SK-N-SH (cell line): ENCODE data around the gene AGBL4. TPM values are rescaled to one million over a fixed set of nuclear protein-coding genes. Genes with fewer than 3 reads are reported as not detected.

Source experiments
- CTCF ChIA-PET: fragments of 300-600, 350-600 bp; formaldehyde crosslinking; extraction: SDS; loops from one replicate; lab custom pipeline; 2021; lab: Yijun Ruan, JAX
- POLR2A ChIA-PET: fragments of 350-600 bp; sonication (Branson Sonifier 250); formaldehyde crosslinking; extraction: SDS; loops from one replicate; lab custom pipeline; 2020; ENCODE audit warnings: antibody characterized with exemption, inconsistent platforms; lab: Yijun Ruan, JAX
- DNase-seq: peaks from one replicate; pipeline ENCODE4 v3.0.0; 2012
- H2AFZ ChIP-seq: fragments of 200-600 bp; sonication (generic); 2 replicates; pipeline ENCODE4 v1.8.1; 2016; ENCODE audit warnings: antibody characterized with exemption, mild to moderate bottlenecking, low read depth
- H3F3A ChIP-seq: fragments of 200-600 bp; sonication (generic); replicated peaks from 2 replicates; pipeline ENCODE3; 2016; ENCODE audit warnings: antibody characterized with exemption, mild to moderate bottlenecking; ENCODE audit not compliant: insufficient read depth
- H3K27ac ChIP-seq, 2 experiments: fragments of 200-500 bp in 1 of 2; fragments of 200-600 bp in 1 of 2; sonication (Bioruptor generic) in 1 of 2; sonication (generic), shearing (Covaris generic) in 1 of 2; 2 replicates each; pipeline versions ENCODE4 v1.5.1 to v1.6.1; 2014 to 2016; ENCODE audit warnings: low read depth in 2 of 2, inconsistent platforms in 1 of 2, low read length in 1 of 2, mild to moderate bottlenecking in 1 of 2, mixed read lengths in 1 of 2
- H3K27me3 ChIP-seq: fragments of 200-600 bp; sonication (generic), shearing (Covaris generic); 2 replicates; pipeline ENCODE4 v1.6.1; 2016; ENCODE audit warnings: mixed run types; ENCODE audit not compliant: insufficient read depth
- H3K36me3 ChIP-seq, 2 experiments: fragments of 200-500 bp in 1 of 2; fragments of 200-600 bp in 1 of 2; sonication (Bioruptor generic) in 1 of 2; sonication (generic) in 1 of 2; replicated peaks in 1 of 2; 2 replicates each; pipeline versions ENCODE3 to v1.5.1; 2014 to 2016; ENCODE audit warnings: low read length in 1 of 2, mild to moderate bottlenecking in 1 of 2; ENCODE audit not compliant: insufficient read depth in 2 of 2, control insufficient read depth in 1 of 2
- H3K4me1 ChIP-seq, 2 experiments: fragments of 200-500 bp in 1 of 2; fragments of 200-600 bp in 1 of 2; sonication (Bioruptor generic) in 1 of 2; sonication (generic), shearing (Covaris generic) in 1 of 2; 2 replicates each; pipeline versions ENCODE4 v1.5.1 to v1.6.1; 2014 to 2016; ENCODE audit warnings: low read depth in 1 of 2, low read length in 1 of 2, mixed run types in 1 of 2; ENCODE audit not compliant: insufficient read depth in 2 of 2, control insufficient read depth in 1 of 2
- H3K4me2 ChIP-seq: fragments of 200-600 bp; sonication (generic), shearing (Covaris generic); 2 replicates; pipeline ENCODE4 v1.6.1; 2017; ENCODE audit warnings: mixed run types
- H3K4me3 ChIP-seq, 2 experiments: fragments of 200-500 bp in 1 of 2; fragments of 200-600 bp in 1 of 2; sonication (Bioruptor generic) in 1 of 2; sonication (generic), shearing (Covaris generic) in 1 of 2; 2 replicates each; pipeline versions ENCODE4 v1.5.1 to v1.8.1; 2014 to 2016; ENCODE audit warnings: low read depth in 2 of 2, inconsistent platforms in 1 of 2, low read length in 1 of 2, mild to moderate bottlenecking in 1 of 2, mixed read lengths in 1 of 2, moderate library complexity in 1 of 2
- H3K79me2 ChIP-seq: fragments of 200-600 bp; sonication (generic); 2 replicates; pipeline ENCODE4 v1.8.1; 2017; ENCODE audit warnings: mild to moderate bottlenecking; ENCODE audit not compliant: insufficient read depth
- H3K9ac ChIP-seq: fragments of 200-600 bp; sonication (generic); 2 replicates; pipeline ENCODE4 v1.6.1; 2017; ENCODE audit warnings: mixed run types
- H3K9me2 ChIP-seq: fragments of 200-600 bp; sonication (generic); 2 replicates; pipeline ENCODE4 v1.6.1; 2017; ENCODE audit warnings: mixed run types
- H3K9me3 ChIP-seq: fragments of 200-600 bp; sonication (generic); 2 replicates; pipeline ENCODE4 v1.6.1; 2017; ENCODE audit warnings: mixed run types, mild to moderate bottlenecking, moderate library complexity
- H4K20me1 ChIP-seq: fragments of 200-600 bp; sonication (generic); 2 replicates; pipeline ENCODE4 v1.6.1; 2017; ENCODE audit warnings: mild to moderate bottlenecking, mixed run types; ENCODE audit not compliant: insufficient read depth
- FOXM1 ChIP-seq: IDR thresholded peaks from 2 replicates; pipeline ENCODE4 v1.4.0; 2012; ENCODE audit warnings: low read depth, mild to moderate bottlenecking
- GABPA ChIP-seq: IDR thresholded peaks from 2 replicates; pipeline ENCODE4 v1.4.0; 2012; ENCODE audit warnings: low read depth, mild to moderate bottlenecking
- GATA2 ChIP-seq: sonication (generic); formaldehyde crosslinking; IDR thresholded peaks from 2 replicates; pipeline ENCODE4 v1.5.0; 2020; ENCODE audit warnings: mild to moderate bottlenecking, missing genetic modification reagents
- JUND ChIP-seq: IDR thresholded peaks from 2 replicates; pipeline ENCODE4 v1.4.0; 2012
- MAX ChIP-seq: IDR thresholded peaks from 2 replicates; pipeline ENCODE4 v1.4.0; 2012; ENCODE audit warnings: low read depth
- MEF2A ChIP-seq: IDR thresholded peaks from 2 replicates; pipeline ENCODE4 v1.4.0; 2012; ENCODE audit warnings: low read depth, borderline replicate concordance
- MXI1 ChIP-seq: IDR thresholded peaks from 2 replicates; pipeline ENCODE4 v1.6.1; 2012; ENCODE audit warnings: mild to moderate bottlenecking, low read depth, low read length, improper control_type of control experiment
- NFIC ChIP-seq: IDR thresholded peaks from 2 replicates; pipeline ENCODE4 v1.4.0; 2012; ENCODE audit warnings: borderline replicate concordance
- NRF1 ChIP-seq: IDR thresholded peaks from 2 replicates; pipeline ENCODE4 v1.6.1; 2012; ENCODE audit warnings: low read depth, mild to moderate bottlenecking, low read length
- PBX3 ChIP-seq: IDR thresholded peaks from 2 replicates; pipeline ENCODE4; 2012
- POLR2AphosphoS5 ChIP-seq: IDR thresholded peaks from 2 replicates; pipeline ENCODE4 v1.6.1; 2012; ENCODE audit warnings: low read depth, low read length
- RFX5 ChIP-seq: IDR thresholded peaks from 2 replicates; pipeline ENCODE4 v1.6.1; 2012; ENCODE audit warnings: mild to moderate bottlenecking, improper control_type of control experiment, low read length
- RXRA ChIP-seq: IDR thresholded peaks from 2 replicates; pipeline ENCODE4 v1.4.0; 2012; ENCODE audit warnings: low read depth, mild to moderate bottlenecking, borderline replicate concordance
- SIN3A ChIP-seq: IDR thresholded peaks from 2 replicates; pipeline ENCODE4 v1.6.1; 2012; ENCODE audit warnings: low read depth, mild to moderate bottlenecking, low read length, moderate library complexity, borderline replicate concordance
- SMC3 ChIP-seq: IDR thresholded peaks from 2 replicates; pipeline ENCODE4 v1.6.1; 2012; ENCODE audit warnings: low read depth, low read length, improper control_type of control experiment
- TEAD4 ChIP-seq: IDR thresholded peaks from 2 replicates; pipeline ENCODE4 v1.4.0; 2012; ENCODE audit warnings: mild to moderate bottlenecking, borderline replicate concordance; ENCODE audit not compliant: insufficient read depth
- YY1 ChIP-seq: IDR thresholded peaks from 2 replicates; pipeline ENCODE4 v1.4.0; 2012; ENCODE audit warnings: low read depth, mild to moderate bottlenecking
- WGBS: methylation state at CpG from one replicate; pipeline ENCODE4 v1.1.6; 2017; ENCODE audit warnings: low lambda C conversion rate; 5-methylcytosine and 5-hydroxymethylcytosine counted together
- polyA plus RNA-seq, 3 experiments: library from polyadenylated mRNA; depleted of rRNA; stranded (reverse); fragments of >200 nt; gene quantifications; 2 replicates each; pipeline ENCODE4 v1.2.3, GENCODE V29; 2012
- TF ChIP-seq, protein P1 (sequence below): IDR thresholded peaks from 2 replicates; pipeline ENCODE4 v1.4.0; 2012; ENCODE audit warnings: low read depth, borderline replicate concordance

Gene AGBL4
- polyA plus RNA-seq, 1 of the 3 experiments (the other 2 are of a cell fraction): 0.07 TPM

GRCh38 chr1:49190138-49190537, 833.6 kb downstream of the AGBL4 start:
- Histone ChIP-seq H2AFZ (no peak overlapping the region), H3K9me3 (0 out of 2 replicates have a peak, but pooled peaks cover 4% of the 10 kb centered on the region), H3K79me2 (no peaks in the 10 kb centered on the region), H3K27ac (no peak overlapping the region), H3F3A (no peaks in the 10 kb centered on the region), H3K9me2 (no peaks in the 10 kb centered on the region; the same call in 1 of the 2 replicates)
- no peak for DNase-seq
- no peak for TF ChIP-seq YY1
- no peak for TF ChIP-seq FOXM1
- no peak for TF ChIP-seq RFX5
- no peak for TF ChIP-seq RXRA
- TF ChIP-seq GABPA: no peak
- TF ChIP-seq PBX3: no peak
- no peak for TF ChIP-seq NFIC
- TF ChIP-seq, all 33 proteins: peak for 0
- H3K4me1 ChIP-seq: no peaks in the 10 kb centered on the region
- no peak overlapping the region for H3K4me3 ChIP-seq
- no peaks in the 10 kb centered on the region for H3K36me3 ChIP-seq
- POLR2A ChIA-PET: no interaction called here
- no peaks in the 10 kb centered on the region for H3K27me3 ChIP-seq
- H3K4me2 ChIP-seq: no peak overlapping the region
- H4K20me1 ChIP-seq: no peaks in the 10 kb centered on the region
- H3K9ac ChIP-seq: no peak overlapping the region
- 50% methylated on average over 1 of the region's 1 CpG for WGBS
- CTCF ChIA-PET: no interaction called here

- DNase-seq: no peak
- Histone ChIP-seq H3K9me2 (no peaks in the 10 kb centered on the region), H3K4me3 (no peak overlapping the region), H3K27ac (no peak overlapping the region), H3K36me3 (no peaks in the 10 kb centered on the region), H3K9me3 (no peaks in the 10 kb centered on the region), H4K20me1 (no peaks in the 10 kb centered on the region), H3K79me2 (no peaks in the 10 kb centered on the region), H3F3A (no peaks in the 10 kb centered on the region), H2AFZ (no peak overlapping the region), H3K4me1 (no peaks in the 10 kb centered on the region), H3K4me2 (no peak overlapping the region), H3K27me3 (no peaks in the 10 kb centered on the region), H3K9ac (no peak overlapping the region)
- WGBS: 80% methylated on average over 3 of the region's 3 CpGs
- POLR2A ChIA-PET: no interaction called here
- no peak for TF ChIP-seq TEAD4
- TF ChIP-seq FOXM1: no peak
- TF ChIP-seq POLR2AphosphoS5: no peak
- no peak for TF ChIP-seq RFX5
- TF ChIP-seq JUND: no peak
- TF ChIP-seq YY1: no peak
- TF ChIP-seq, protein P1, sequence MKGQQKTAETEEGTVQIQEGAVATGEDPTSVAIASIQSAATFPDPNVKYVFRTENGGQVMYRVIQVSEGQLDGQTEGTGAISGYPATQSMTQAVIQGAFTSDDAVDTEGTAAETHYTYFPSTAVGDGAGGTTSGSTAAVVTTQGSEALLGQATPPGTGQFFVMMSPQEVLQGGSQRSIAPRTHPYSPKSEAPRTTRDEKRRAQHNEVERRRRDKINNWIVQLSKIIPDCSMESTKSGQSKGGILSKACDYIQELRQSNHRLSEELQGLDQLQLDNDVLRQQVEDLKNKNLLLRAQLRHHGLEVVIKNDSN: no peak
- TF ChIP-seq NRF1: no peak
- TF ChIP-seq SIN3A: no peak
- no peak for TF ChIP-seq RXRA
- no peak for TF ChIP-seq MXI1
- no peak for TF ChIP-seq GATA2 (CRISPR knock-in tag)
- TF ChIP-seq PBX3: no peak
- TF ChIP-seq MEF2A: no peak
- no peak for TF ChIP-seq MAX
- no peak for TF ChIP-seq SMC3
- CTCF ChIA-PET: interaction anchor here (1.1 kb wide), 1 partner anchor 14 kb away, joined by 3 read pairs; no protein-coding TSS in a partner anchor
Observed at GRCh38 chr1:49187056-49187455, 836.7 kb downstream of the AGBL4 start.
